NCI-H510A (cell line): ENCODE results near the gene BBLN.
"Not testable (repeated sequence)": the region's sequence is repeated elsewhere in the genome, so short reads cannot be mapped to it uniquely, and the experiment has no call there.

ENCODE experiments used
- DNase-seq: peaks from one replicate; lab custom pipeline; 2025; lab: John Stamatoyannopoulos, UW

Gene BBLN

GRCh38 chr9:128159784-128160602 is at the start of gene BBLN:
BBLN (plus strand) TSS chr9:128160265; CDS start chr9:128160408, 143 bp downstream.
- DNase-seq: peak; percentile 94

- not testable (repeated sequence) for DNase-seq
Observed at GRCh38 chr9:128111726-128112125, 48.3 kb upstream of the BBLN start.

GRCh38 chr9:128113526-128114325 is 46.3 kb upstream of the BBLN start:
- no peak for DNase-seq

- no peak for DNase-seq
Observed at GRCh38 chr9:128114326-128115186, 45.5 kb upstream of the BBLN start.

- no peak for DNase-seq
Observed at GRCh38 chr9:128115187-128116103, 44.6 kb upstream of the BBLN start.

GRCh38 chr9:128116104-128117083 is 43.7 kb upstream of the BBLN start:
- DNase-seq: no peak

GRCh38 chr9:128117613-128118471 is 42.2 kb upstream of the BBLN start:
- no peak for DNase-seq

- no peak for DNase-seq
Observed at GRCh38 chr9:128118472-128118857, 41.6 kb upstream of the BBLN start.

- DNase-seq: no peak
Observed at GRCh38 chr9:128118971-128119665, 40.9 kb upstream of the BBLN start.

- no peak for DNase-seq
Observed at GRCh38 chr9:128120061-128120740, 39.9 kb upstream of the BBLN start.

- DNase-seq: no peak
Observed at GRCh38 chr9:128120741-128121465, 39.2 kb upstream of the BBLN start.

- no peak for DNase-seq
Observed at GRCh38 chr9:128121466-128121810, 38.6 kb upstream of the BBLN start.

- DNase-seq: no peak
Observed at GRCh38 chr9:128121924-128122808, 37.9 kb upstream of the BBLN start.

GRCh38 chr9:128122809-128123175 is 37.3 kb upstream of the BBLN start:
- DNase-seq: no peak

GRCh38 chr9:128123451-128124080 is 36.5 kb upstream of the BBLN start:
- no peak for DNase-seq

GRCh38 chr9:128124451-128124850 is 35.6 kb upstream of the BBLN start:
- DNase-seq: no peak
